Measurements from ENCODE around the gene TSHZ2. TPM values are rescaled to one million over a fixed set of nuclear protein-coding genes. Genes with fewer than 3 reads are reported as not detected.

The TSHZ2 gene
- total RNA-seq, 1 experiment from 2014 or later, result 0.20 TPM

- Mint-ChIP-seq H3K36me3 (no peaks in the 10 kb centered on the region), H3K4me3 (no peak overlapping the region), H3K27ac (no peak overlapping the region), H3K4me1 (peaks cover 31% of the 10 kb centered on the region), H3K27me3 (ENCODE audit: low read depth) (peaks cover under 1% of the 10 kb centered on the region; the same call in 1 of the 2 replicates), H3K9me3 (no peaks in the 10 kb centered on the region)
- DNase-seq (ENCODE audit: low spot score) (no peak), ATAC-seq (no peak)
- POLR2A ChIA-PET, result no interaction called here
- TF ChIP-seq TCF7 (CRISPR knock-in tag; IDR thresholded peaks at IDR 0.05; ENCODE audit: low read depth) (no peak), E2F4 (CRISPR knock-in tag; IDR thresholded peaks at IDR 0.05; ENCODE audit: borderline replicate concordance, low read depth) (no peak), ZNF532 (CRISPR knock-in tag; IDR thresholded peaks at IDR 0.05; ENCODE audit: borderline replicate concordance) (no peak), RORB (CRISPR knock-in tag; IDR thresholded peaks at IDR 0.05) (no peak), NFE2L1 (CRISPR knock-in tag; IDR thresholded peaks at IDR 0.05) (no peak), STAT6 (CRISPR knock-in tag; conservative IDR thresholded peaks at IDR 0.05; ENCODE audit: low read depth) (no peak)
- CTCF ChIA-PET, result no interaction called here
Observed at GRCh38 chr20:53210931-53211330, 238.8 kb downstream of the TSHZ2 start.

- POLR2A ChIA-PET, result no interaction called here
- no peaks in the 10 kb centered on the region for H3K9me3 Mint-ChIP-seq
- CTCF ChIA-PET, result no interaction called here
- no peaks in the 10 kb centered on the region for H3K36me3 Mint-ChIP-seq
- H3K27me3 Mint-ChIP-seq (ENCODE audit: low read depth), result peaks cover 10% of the 10 kb centered on the region
- ATAC-seq (no peak), DNase-seq (ENCODE audit: low spot score) (no peak)
- no peak overlapping the region for H3K27ac Mint-ChIP-seq
- peaks cover 40% of the 10 kb centered on the region for H3K4me1 Mint-ChIP-seq
- no peak overlapping the region for H3K4me3 Mint-ChIP-seq
- TF ChIP-seq GTF2I (CRISPR knock-in tag; conservative IDR thresholded peaks at IDR 0.05) (no peak), GABPB1 (CRISPR knock-in tag; IDR thresholded peaks at IDR 0.05) (no peak), JAZF1 (CRISPR knock-in tag; IDR thresholded peaks at IDR 0.05) (no peak), TCF7 (CRISPR knock-in tag; IDR thresholded peaks at IDR 0.05; ENCODE audit: low read depth) (no peak), GRHL2 (CRISPR knock-in tag; IDR thresholded peaks at IDR 0.05; ENCODE audit: insufficient replicate concordance, severe bottlenecking) (no peak), PRRX2 (CRISPR knock-in tag; IDR thresholded peaks at IDR 0.05) (no peak), ZNF121 (CRISPR knock-in tag; IDR thresholded peaks at IDR 0.05) (no peak), RORB (CRISPR knock-in tag; IDR thresholded peaks at IDR 0.05) (no peak), STAT6 (CRISPR knock-in tag; conservative IDR thresholded peaks at IDR 0.05; ENCODE audit: low read depth) (no peak), CTCF (IDR thresholded peaks at IDR 0.05) (no peak), PREB (CRISPR knock-in tag; IDR thresholded peaks at IDR 0.05; ENCODE audit: borderline replicate concordance) (no peak), CBFB (CRISPR knock-in tag; IDR thresholded peaks at IDR 0.05; ENCODE audit: low read depth) (no peak), ZNF396 (CRISPR knock-in tag; IDR thresholded peaks at IDR 0.05; ENCODE audit: borderline replicate concordance) (no peak), PRDM15 (CRISPR knock-in tag; IDR thresholded peaks at IDR 0.05) (no peak)
Observed at GRCh38 chr20:53212018-53212417, 239.9 kb downstream of the TSHZ2 start.

All from WTC11 (cell line).